Stimulated activated CD4-positive, alpha-beta T cell treated with anti-CD3 and anti-CD28 coated beads, TNF-alpha, amount 100 ng/mL, for 1 hour (primary cell): ENCODE data around the gene CHAMP1.

ENCODE experiments used
- DNase-seq, 3 donors: peaks; one replicate each; pipeline ENCODE4 v3.0.0-alpha.2; 2020; ENCODE audit warnings: low read depth in 3 of 3, low spot score in 1 of 3

CHAMP1 gene

DNA sequence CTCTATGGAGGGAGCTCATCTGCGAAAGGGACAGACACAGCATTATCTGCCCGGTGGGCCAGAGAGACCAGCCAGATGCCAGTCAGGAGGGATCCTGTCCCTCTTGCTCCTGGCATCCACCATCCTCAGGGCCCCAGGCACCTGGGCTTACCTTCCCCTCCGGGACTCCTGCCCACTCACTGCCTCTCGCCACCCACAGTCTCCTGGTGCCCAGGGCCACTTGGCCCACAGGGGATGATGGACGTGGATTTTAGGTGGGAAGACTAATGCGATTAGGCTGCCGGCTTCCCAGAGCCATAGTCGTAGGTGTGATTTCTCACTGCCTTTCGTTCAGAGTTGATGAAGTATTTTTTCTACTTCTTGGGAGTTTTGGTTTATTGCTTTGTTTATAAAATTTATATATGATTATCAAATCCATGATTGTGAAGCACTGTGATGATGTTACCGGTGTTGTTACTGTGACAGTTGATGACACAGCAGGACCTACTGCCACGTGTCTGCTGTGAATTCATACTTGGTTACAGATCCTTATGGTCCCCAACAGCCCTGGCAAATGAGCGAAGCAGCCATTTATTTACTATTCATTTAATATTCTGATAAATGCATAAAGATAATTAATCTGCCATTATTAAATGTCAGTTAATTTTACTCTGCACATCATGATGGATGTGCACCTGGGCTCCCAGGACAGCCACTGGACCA, 14.5 kb upstream of the CHAMP1 start:
- DNase-seq: no peak

- no peak for DNase-seq
These were observed 10.5 kb upstream of the CHAMP1 start for GRCh38 chr13:114303700-114304327.

DNA sequence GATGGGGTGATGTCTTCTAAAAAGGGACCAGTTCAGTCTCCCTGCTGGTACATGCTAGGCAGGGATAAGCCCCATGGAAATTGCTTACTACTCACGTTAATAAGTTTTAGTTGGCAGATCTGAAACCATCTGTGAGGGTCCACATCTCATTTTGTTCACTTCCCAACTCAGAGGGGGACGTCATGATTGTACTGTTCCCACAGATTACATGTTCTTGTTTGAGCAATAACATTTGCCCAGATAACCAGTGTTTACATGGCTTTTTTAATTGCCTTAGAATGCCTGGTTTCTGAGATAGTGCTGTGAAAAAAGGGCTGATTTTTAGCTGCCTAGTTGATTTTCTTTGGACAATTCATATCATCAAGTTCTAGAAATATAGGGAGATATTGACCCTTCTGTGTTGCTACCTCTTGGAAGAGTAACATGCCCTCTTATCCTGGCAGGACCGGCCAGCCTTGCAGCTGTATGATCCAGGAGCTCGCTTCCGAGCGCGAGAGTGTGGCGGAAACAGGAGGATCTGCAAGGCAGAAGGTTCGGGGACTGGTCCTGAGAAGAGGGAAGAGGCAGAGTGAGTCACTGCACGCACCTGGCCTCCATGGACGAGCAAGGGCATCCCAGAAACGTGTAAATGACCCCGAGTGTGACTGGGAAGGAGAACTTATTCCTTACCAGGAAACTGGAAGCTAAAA, 9.8 kb upstream of the CHAMP1 start:
- DNase-seq: no peak

- DNase-seq: no peak
These were observed 5.2 kb upstream of the CHAMP1 start for GRCh38 chr13:114309086-114309485.

DNA sequence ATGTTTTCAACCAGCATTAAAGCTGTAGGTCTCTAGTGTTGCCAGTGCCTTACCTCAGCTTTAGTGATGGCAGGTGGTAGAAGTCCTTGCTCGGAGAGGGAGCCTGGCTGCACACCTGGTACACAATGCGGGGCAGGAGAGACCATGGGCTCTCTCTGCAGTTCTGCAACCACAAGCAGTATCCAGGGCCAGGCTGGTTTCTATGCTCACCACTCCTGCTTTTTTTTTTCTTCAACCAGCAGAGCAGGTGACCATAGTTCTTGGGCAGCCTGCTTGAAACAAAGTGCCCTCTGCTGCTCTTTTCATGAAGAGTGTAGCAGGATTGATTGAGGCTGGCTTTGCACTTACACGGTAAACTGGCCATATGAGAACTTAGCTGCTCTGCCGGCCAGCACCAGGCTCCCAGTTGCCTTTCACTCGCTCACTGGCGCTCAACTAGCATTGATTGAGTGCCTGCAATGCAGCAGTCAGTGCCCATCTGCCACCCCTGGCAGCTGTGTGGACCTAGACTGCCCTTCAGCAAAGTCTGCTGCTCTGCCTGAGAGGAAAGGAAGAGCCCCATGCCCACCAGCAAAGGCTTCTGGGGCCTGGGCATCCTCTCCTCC, 4.4 kb upstream of the CHAMP1 start:
- DNase-seq: no peak

DNA sequence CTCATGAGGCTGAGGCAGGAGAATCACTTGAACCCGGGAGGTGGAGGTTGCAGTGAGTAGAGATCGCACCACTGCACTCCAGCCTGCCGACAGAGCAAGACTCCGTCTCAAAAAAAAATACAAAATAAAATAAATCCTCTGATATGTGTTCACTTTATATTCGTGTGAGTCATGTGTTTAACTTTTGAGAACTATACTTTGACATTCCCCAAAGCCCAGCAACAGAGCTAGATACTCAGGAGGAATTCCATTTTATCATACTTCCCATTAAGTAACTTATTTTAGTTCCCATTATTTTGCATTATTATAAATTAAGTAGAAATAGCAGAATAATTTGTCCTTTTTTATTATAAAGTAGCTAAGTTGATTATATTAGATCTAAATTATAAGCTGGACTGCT, 3.3 kb upstream of the CHAMP1 start:
- DNase-seq: no peak

GRCh38 chr13:114311387-114311786, 2.9 kb upstream of the CHAMP1 start:
- no peak for DNase-seq

DNA sequence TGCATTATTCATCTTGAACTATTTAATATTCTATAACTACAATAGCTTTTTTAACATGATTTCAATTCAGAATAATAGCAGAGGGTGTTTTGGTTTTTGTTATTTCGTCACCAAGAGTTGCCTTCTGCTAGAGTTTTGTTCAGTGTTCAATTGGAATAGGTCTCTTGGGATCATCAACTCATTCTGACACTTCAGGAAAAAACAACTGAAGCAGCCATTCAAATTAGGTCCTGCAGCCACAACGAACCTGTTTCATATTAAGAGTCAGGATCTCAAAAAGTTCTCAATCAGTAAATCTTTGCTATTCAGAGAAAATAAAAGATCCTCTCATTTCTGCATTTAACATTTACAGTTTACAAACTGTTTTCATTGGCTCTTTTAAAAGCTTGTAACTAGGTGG, 2.4 kb upstream of the CHAMP1 start:
- no peak for DNase-seq

GRCh38 chr13:114313061-114313860, 1.0 kb upstream of the CHAMP1 start:
- DNase-seq: peak in 1 of 3 donors; percentile 12

DNA sequence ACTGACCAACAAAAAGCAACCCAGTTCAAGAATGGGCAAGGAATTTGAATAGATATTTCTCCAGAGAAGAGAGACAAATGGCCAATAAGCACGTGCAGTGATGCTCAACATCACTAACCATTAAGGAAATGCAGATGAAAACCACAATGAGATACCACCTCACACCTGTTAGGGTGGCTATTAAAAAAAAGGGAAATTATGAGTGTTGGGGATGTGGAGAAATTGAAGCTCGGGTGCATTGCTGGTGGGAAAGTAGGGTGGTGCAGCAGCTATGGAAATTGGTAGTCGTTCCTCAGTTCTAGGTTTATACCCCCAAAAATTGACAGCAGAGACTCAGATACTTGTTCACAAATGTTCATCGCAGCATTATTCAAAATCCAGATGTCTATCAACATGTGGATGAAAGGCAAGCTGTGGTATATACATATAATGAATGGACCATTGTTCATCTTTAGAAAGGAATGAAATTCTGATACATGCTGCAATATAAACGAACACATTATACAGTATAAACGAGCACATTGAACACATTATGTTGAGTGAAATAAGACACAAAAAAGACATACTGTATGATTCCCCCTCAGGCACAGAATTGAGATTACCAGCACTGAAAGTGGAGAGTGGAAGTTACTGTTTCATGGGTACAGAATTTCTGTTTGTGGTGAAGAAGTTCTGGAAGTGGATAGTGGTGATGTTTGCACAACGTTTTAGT, 927 bp downstream of the CHAMP1 start:
- no peak for DNase-seq

- DNase-seq: no peak
These were observed 4.3 kb downstream of the CHAMP1 start for GRCh38 chr13:114318624-114319023.

GRCh38 chr13:114319441-114319913, 5.2 kb downstream of the CHAMP1 start:
- no peak for DNase-seq

DNA sequence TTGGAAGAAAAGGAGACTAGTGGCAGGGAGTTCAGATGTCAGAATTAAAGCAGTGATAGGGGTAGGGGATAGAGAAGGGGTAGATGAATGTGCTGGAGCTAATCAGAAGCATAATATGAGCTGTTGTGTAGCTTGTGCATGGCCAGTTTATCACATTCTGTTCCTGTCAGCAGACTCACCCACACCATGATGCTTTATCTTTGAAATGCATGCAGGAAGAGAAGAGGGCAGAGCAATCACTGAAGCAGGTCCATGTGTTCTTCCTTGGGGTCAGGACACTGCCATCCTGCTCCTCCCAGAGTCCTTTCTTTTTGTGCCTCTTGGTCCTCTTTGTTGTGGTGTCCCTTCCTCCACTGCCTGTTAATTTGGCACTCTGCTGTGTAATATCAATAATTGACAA, 5.8 kb downstream of the CHAMP1 start:
- no peak for DNase-seq

DNA sequence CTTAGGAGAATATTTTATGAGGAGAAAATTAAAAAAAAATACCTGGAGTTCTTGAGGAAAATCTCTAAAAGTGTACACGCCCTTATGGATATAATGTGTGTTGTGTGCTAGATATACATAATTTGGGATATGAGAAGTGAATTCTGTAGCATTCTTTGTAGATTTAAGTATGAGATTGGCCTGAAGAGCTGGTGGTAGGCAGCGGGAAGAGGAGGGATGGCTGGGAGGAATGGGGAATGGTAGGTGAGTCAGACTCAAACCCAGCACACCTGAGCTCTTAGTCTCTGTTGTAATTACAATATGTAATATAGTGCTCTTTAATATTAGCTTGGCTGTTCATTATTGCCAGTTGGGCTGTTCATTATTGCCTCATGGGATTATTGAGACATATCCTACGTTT, 7.0 kb downstream of the CHAMP1 start:
- DNase-seq: no peak

DNA sequence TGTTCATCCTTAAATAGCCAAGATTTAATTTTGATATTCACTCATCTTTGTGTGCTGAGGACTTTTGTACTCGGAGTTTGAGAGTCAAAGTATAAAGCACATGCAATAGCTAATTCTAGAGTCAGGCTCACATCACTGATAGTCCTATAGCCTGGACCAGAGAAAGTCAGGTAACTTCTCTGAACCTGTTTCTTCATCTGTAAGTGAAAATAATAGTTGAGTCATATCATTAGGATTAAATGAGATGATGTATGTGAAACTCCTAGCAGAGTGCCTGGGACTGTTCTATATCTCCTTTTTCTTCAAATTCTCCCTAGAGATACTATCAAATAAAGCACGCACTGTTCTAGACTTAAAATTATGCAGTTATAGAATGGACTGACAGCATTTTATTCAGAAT, 9.0 kb downstream of the CHAMP1 start:
- DNase-seq: no peak

- no peak for DNase-seq
These were observed 10.0 kb downstream of the CHAMP1 start for GRCh38 chr13:114324334-114324733.

GRCh38 chr13:114325729-114326128, 11.4 kb downstream of the CHAMP1 start:
- no peak for DNase-seq

GRCh38 chr13:114328034-114328433, 13.7 kb downstream of the CHAMP1 start:
- no peak for DNase-seq

DNA sequence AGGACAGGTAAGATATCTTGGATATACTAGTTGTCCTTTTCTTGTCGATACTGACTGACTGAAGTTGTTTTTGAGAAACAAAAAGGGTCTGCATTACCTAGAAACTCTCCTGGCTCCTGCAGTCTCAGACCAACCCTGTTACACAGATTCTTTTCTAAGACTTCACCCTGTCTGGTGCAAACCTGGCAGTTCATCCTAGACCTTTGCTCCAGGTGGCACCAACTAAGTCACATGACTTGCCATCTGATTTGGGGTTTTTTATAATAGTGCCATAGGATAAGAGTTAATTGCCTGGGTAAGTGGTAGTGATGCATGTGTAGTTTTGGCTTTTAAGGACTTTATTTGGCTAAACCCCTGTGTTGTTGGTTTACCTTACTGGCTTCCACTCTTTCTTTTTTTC, 14.3 kb downstream of the CHAMP1 start:
- no peak for DNase-seq

- DNase-seq: no peak
These were observed 15.8 kb downstream of the CHAMP1 start for GRCh38 chr13:114330086-114330485.
